ENCODE results near the gene DLGAP1.

DNA sequence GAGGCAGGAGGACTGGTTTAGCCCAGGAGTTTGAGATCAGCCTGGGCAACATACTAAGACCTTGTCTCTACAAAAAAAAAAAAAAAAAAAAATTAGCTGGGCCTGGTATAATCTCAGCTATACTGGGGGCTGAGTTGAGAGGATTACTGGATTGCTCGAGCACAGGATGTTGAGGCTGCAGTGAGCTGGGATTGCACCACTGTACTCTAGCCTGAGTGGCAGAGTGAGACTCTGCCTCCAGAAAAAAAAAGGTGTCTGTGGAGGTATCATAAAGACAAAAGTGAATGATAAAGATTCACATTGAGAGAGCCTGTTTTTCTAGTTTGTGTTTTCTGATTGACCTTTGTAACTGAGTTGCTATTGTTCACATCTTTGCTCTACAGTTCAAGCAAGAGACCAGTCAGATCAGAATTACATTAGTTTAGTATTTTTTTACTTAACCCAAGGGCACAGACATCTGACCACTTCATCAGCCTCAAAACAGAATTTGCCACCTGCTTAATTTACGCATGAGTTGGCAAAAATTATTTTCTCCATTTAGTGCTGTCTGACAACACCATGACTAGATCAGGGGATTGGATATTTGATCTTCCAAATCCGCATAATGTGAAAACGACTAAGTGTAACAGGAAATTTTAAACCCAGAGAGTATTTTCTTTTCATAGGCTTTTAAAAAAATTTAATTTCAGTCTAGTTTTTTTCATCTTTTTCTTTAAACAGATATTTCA, 734.1 kb downstream of the DLGAP1 start:
- TF ChIP-seq, protein P1, sequence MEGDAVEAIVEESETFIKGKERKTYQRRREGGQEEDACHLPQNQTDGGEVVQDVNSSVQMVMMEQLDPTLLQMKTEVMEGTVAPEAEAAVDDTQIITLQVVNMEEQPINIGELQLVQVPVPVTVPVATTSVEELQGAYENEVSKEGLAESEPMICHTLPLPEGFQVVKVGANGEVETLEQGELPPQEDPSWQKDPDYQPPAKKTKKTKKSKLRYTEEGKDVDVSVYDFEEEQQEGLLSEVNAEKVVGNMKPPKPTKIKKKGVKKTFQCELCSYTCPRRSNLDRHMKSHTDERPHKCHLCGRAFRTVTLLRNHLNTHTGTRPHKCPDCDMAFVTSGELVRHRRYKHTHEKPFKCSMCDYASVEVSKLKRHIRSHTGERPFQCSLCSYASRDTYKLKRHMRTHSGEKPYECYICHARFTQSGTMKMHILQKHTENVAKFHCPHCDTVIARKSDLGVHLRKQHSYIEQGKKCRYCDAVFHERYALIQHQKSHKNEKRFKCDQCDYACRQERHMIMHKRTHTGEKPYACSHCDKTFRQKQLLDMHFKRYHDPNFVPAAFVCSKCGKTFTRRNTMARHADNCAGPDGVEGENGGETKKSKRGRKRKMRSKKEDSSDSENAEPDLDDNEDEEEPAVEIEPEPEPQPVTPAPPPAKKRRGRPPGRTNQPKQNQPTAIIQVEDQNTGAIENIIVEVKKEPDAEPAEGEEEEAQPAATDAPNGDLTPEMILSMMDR (conservative IDR thresholded peaks at IDR 0.05 in 1 of 2, IDR thresholded peaks at IDR 0.05 in 1 of 2; ENCODE audit: extremely low read depth in 1 of 2, insufficient read depth in 1 of 2, low read depth in 1 of 2, low read length in 2 of 2), result no peak
- TF ChIP-seq EZH2 (IDR thresholded peaks at IDR 0.05; ENCODE audit: borderline replicate concordance, low read length), result no peak
